ENCODE measurements around the gene DCAF7.

Gene DCAF7

GRCh38 chr17:63543822-63544420 lies 6.4 kb upstream of the DCAF7 start:
- in situ Hi-C loops (cut with MboI; ENCODE audit: low sequenced_read_pairs): no loop called here

DNA sequence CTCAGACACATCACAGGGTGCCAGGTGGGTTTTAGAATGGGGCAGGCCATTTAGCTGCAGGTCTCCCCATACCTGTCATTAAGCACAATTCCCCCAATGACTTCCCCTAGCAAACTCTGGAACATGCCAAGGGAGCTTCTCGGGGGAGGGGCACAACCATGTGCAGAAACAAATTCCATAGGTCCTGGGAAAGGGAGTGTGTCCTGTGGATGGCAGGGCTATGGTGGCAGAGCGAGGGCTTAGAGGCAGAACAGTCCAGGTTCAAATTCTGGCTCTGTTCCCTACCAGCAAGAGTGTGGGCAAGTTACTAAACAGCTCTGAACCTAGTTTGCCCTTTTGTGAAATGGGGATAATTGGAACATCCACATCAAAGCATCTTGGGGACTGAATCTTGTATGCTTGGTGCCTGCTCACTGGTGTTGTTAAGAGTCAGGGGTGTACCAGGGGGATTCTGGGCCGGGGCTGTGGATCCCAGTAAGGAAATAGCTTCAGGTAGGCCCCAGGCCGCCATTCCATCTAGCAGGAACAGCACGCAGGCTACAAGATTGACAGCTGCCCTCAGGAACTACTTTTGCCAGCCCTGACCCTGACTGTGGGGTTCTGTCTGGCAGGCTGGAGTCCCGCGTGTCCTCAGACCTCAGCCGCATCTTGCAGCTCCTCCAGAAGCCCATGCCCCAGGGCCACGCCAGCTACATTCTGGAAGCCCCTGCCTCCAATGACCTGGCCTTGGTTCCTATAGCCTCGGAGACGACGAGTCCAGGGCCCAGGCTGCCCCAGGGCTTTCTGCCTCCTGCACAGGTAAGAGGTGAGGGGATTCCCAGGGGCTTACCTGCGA lies 5.6 kb upstream of the DCAF7 start:
- in situ Hi-C loops (cut with MboI; ENCODE audit: low sequenced_read_pairs): no loop called here

GRCh38 chr17:63546308-63547082 lies 3.8 kb upstream of the DCAF7 start:
- in situ Hi-C loops (cut with MboI; ENCODE audit: low sequenced_read_pairs): no loop called here

GRCh38 chr17:63547083-63547523 lies 3.2 kb upstream of the DCAF7 start:
- in situ Hi-C loops (cut with MboI; ENCODE audit: low sequenced_read_pairs): no loop called here

GRCh38 chr17:63549289-63549945 lies 860 bp upstream of the DCAF7 start:
- in situ Hi-C loops (cut with MboI; ENCODE audit: low sequenced_read_pairs): no loop called here

DNA sequence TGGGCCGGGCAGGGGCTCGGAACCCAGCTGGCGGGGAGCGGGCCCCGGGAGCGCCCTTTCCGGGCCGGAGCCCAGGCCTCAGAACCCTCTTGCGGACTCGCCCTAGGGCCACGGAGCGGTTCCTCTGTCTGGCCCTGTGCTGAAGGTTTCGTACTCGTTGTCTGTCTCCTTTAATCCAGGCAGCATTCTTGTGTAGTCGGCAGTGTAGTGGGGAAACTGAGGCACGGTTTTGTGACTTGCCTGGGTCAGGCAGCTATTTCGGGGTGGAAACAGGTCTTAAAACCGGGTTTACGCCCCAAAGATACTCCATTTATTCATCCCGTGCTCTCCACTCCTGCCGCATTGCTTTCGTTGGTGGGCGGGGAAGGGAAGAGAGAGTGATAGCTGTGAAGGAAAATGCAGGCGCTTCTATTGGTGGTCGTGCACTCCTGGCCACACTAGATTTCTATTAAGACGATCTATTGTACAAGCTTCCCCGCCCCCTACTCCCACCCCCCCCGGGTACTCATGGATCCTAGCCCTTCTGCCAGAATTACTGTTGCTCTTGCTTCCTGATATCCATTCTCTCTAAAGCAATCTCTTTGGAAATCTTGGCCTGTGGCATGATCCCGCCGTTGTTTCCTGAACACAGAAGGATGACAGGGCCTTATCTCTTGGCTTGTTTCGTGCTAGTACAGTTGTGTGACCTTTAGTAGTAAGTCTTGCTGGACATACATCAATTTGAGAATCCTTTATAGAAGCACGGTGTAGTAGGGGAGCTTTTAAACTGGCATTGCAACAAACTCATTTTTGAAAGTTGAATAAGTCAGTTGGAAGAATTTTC lies 751 bp downstream of the DCAF7 start:
- in situ Hi-C loops (cut with MboI; ENCODE audit: low sequenced_read_pairs): no loop called here

- in situ Hi-C loops (cut with MboI; ENCODE audit: low sequenced_read_pairs): no loop called here
Observed at GRCh38 chr17:63552211-63552610, 1.9 kb downstream of the DCAF7 start.

- in situ Hi-C loops (cut with MboI; ENCODE audit: low sequenced_read_pairs): no loop called here
Observed at GRCh38 chr17:63555500-63556156, 5.4 kb downstream of the DCAF7 start.

DNA sequence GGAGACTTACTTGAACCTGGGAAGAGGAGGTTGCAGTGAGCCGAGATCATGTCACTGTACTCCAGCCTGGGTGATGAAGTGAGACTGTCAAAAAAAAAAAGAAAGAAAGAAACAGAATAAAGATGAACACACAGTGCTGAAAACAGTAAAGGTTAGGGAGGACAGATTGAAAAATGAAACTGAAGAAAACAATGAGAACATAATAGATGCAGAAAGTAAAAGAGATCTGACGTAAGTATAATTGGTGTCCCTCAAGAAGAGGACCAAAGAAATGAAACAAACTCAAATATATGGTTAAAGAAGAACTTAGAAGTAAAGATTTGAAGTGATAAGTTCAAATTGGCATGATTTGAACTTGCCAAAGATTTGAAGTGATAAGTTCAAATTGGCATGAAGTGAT lies 7.1 kb downstream of the DCAF7 start:
- in situ Hi-C loops (cut with MboI; ENCODE audit: low sequenced_read_pairs): no loop called here

GRCh38 chr17:63558441-63558840 lies 8.2 kb downstream of the DCAF7 start:
- in situ Hi-C loops (cut with MboI; ENCODE audit: low sequenced_read_pairs): no loop called here

DNA sequence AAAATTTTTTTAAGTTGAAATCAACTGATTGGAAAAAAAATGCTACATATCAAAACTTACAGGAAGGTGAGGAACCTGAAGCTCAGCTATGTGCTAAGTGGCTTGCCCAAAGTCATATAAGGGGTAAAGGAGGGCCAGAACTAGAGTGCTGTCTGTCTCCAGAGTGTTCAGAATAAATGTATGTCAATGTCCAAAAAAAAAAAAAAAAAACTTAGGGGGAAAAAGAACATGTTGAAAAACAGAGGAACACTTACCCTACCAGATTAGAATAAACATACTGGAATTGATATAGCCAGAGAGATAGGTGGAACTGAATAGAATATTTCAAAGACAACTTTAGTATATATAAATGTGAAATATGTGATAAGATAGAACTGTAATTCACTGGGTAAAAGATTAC lies 11.5 kb downstream of the DCAF7 start:
- in situ Hi-C loops (cut with MboI; ENCODE audit: low sequenced_read_pairs): no loop called here

GRCh38 chr17:63563339-63563738 lies 13.1 kb downstream of the DCAF7 start:
- in situ Hi-C loops (cut with MboI; ENCODE audit: low sequenced_read_pairs): no loop called here

DNA sequence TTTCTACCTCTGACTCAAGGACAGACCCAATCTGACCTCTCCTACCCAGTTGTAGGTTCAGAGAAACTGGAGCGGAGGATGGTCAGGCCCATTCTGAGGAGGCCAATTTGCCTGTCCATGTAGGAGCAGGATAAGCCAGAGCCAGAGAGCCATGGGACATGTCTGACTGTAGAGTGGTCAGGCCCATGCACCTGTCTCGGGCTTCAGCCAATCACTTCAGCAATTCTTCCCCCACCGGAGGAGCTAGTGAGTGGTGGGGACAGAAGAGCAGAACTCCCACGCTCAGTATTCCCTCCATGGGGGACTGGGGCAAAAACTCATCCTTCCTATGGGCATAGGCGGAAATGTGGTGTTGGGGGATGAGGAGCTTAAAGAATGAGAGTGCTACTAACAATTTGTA lies 14.3 kb downstream of the DCAF7 start:
- in situ Hi-C loops (cut with MboI; ENCODE audit: low sequenced_read_pairs): no loop called here

DNA sequence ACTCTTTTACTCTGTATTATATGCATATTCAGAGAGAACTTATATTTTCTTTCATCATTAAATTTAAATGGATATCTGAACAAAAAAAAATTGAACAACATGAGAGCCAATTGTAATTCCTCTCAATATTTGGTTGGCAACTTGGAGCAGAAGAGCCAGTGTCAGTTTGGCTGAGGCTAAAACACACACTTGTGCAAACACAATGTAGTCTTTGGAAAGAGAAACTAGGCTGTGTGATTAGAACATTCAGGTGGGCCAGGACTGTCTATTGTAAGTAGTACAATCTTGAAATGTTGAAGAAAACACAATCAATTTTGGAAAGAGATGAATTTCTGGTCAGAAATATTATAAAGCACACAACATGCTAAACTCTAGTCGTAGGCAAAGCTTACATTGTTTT lies 17.0 kb downstream of the DCAF7 start:
- in situ Hi-C loops (cut with MboI; ENCODE audit: low sequenced_read_pairs): no loop called here

DNA sequence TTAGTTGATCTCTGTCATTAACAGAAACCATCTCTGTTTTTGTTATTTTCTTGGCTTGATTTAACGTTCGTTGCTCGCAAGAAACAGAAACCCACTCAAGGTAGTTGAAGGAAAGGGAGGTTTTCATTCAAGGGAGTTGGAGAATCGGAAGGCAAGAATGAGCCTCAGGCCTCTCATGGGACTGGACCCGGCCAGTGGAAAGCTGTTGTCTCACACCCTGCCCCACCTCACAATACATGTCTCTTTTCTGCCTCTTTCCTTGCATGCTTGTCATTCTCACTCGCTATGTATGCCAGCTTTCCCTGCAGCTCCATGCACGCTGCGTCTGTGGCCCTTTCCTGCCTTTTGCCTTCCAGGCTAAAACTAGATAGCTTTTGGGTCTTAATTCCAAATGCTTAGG lies 18.3 kb downstream of the DCAF7 start:
- in situ Hi-C loops (cut with MboI; ENCODE audit: low sequenced_read_pairs): no loop called here

DNA sequence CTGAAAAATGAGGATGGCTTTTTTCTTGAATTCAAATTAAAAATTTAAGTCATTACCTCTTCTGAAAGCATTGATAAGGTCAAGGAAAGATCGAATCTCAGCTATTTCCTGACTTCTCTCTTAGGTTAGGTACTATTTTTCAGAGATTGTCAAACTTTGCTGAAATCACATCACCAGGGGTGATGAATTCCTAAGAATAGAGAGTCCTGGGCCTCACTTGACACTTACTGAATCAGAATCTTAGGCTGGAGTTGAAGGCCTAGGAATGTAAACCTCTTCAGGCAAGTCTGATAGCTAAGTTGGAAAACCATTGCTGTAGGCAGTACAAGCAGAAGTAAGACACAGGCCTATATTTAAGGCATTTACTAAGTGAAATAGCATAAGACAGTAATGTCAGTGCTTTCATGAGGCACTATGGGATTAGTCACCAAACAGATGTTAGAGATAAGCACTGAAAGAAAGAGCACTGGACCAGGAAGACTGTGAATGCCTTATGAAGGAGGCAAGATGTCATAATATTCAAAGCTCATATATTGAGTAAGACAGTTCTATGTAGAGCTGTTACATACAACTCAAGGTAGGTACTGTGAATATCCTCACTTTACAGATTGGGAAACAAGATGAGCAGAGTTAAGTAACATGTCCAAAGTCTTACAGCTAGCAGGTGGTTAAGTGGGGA lies 21.5 kb downstream of the DCAF7 start:
- in situ Hi-C loops (cut with MboI; ENCODE audit: low sequenced_read_pairs): no loop called here

DNA sequence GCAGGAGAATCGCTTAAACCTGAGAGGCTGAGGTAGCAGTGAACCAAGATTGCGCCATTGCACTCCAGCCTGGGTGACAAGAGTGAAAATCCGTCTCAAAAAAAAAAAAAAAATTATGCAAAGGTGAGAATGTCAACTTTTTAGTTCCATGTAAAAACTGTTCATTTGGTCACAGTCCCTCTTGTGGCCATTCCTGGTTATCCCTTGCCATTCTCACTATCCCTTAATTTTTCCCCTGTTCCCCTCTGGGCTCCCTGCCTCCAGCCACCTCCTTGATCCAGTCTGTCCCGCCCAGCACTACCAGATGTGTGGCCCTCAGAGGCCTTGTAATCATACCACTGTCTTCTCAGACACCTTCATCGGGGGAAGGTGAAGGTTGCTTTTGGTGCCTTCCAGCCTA lies 23.4 kb downstream of the DCAF7 start:
- in situ Hi-C loops (cut with MboI; ENCODE audit: low sequenced_read_pairs): no loop called here

- in situ Hi-C loops (cut with MboI; ENCODE audit: low sequenced_read_pairs): no loop called here
Observed at GRCh38 chr17:63578027-63578768, 27.9 kb downstream of the DCAF7 start.

- in situ Hi-C loops (cut with MboI; ENCODE audit: low sequenced_read_pairs): no loop called here
Observed at GRCh38 chr17:63578769-63579111, 28.5 kb downstream of the DCAF7 start.

Data from HL-60/S4 (cell line).